Ectodermal cell (in vitro differentiated cells): ENCODE results near the gene APOBR.
"Not testable (repeated sequence)": the region's sequence is repeated elsewhere in the genome, so short reads cannot be mapped to it uniquely, and the experiment has no call there.

Experiments used
- H3K27ac ChIP-seq: 2 replicates; pipeline ENCODE4 v1.7.0; 2013; ENCODE audit warnings: mild to moderate bottlenecking, low read depth, low read length; ENCODE audit not compliant: insufficient read depth, poor library complexity, severe bottlenecking
- H3K27me3 ChIP-seq: 2 replicates; pipeline ENCODE4 v1.7.0; 2013; ENCODE audit warnings: mild to moderate bottlenecking, low read length; ENCODE audit not compliant: insufficient read depth, control insufficient read depth, poor library complexity, severe bottlenecking
- H3K36me3 ChIP-seq: one replicate; pipeline ENCODE4 v1.7.0; 2013; ENCODE audit warnings: low read length; ENCODE audit not compliant: control insufficient read depth, insufficient read depth
- H3K4me1 ChIP-seq: one replicate; pipeline ENCODE4 v1.7.0; 2013; ENCODE audit warnings: low read length; ENCODE audit not compliant: control insufficient read depth, insufficient read depth
- H3K4me3 ChIP-seq: 2 replicates; pipeline ENCODE4 v1.7.0; 2013; ENCODE audit warnings: low read depth, low read length, control low read depth; ENCODE audit not compliant: insufficient read depth
- H3K9me3 ChIP-seq: 2 replicates; pipeline ENCODE4 v1.7.0; 2013; ENCODE audit warnings: mild to moderate bottlenecking, low read length, moderate library complexity; ENCODE audit not compliant: control insufficient read depth
- WGBS, 2 experiments: methylation state at CpG; one replicate each; pipeline ENCODE4 v1.1.7; 2013; ENCODE audit warnings: missing lambda C conversion rate in 2 of 2; 5-methylcytosine and 5-hydroxymethylcytosine counted together

APOBR gene

DNA sequence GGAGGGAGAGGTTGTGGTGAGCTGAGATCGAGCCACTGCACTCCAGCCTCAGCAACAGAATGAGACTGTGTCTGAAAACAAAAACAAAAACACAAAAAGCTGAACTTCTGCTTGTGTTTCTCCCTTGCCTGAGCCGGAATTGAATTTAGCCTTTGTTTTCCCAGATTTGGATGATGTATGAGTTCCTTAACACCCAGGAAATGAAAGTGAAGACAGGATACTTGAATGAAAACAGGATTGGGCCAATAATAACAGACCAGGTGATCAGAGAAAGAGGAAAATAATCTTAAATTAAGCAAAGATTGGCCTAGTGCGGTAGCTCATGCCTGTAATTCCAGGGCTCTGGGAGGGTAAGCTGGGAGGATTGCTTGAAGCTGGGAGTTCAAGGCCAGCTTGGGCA, 45.9 kb downstream of the APOBR start:
- Histone ChIP-seq H3K27me3 (no peaks in the 10 kb centered on the region), H3K27ac (no peak overlapping the region)
- 88 to 93% methylated on average over 3 of the region's 3 CpGs for WGBS, 2 experiments

DNA sequence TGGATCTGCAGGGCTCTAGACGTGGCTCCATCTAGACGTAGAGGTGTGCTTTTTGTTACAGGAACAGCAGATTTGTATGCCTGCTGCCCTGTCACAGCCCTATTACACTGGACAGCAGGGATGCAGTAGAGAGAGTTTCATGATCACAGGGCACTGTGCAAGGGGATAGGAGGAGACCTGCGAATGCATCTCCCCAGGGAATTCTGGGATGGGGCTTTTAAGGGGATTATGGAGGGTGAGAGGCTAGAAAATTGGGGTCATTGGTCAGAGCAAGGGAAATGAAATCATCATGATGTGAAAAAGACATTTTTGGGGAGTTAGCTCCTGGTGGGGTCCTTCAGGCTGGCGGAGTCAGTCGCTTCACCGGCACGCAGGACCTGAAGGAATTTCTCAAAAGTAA, 48.2 kb downstream of the APOBR start:
- Histone ChIP-seq H3K4me3 (no peak overlapping the region), H3K9me3 (no peaks in the 10 kb centered on the region), H3K27me3 (no peaks in the 10 kb centered on the region), H3K36me3 (no peaks in the 10 kb centered on the region), H3K27ac (no peak overlapping the region), H3K4me1 (no peaks in the 10 kb centered on the region)
- WGBS, 2 experiments = 93% methylated on average over 7 of the region's 7 CpGs

More for the DNA sequence above, 45.9 kb downstream of the APOBR start:
- H3K4me1 ChIP-seq = no peaks in the 10 kb centered on the region
- no peak overlapping the region for H3K4me3 ChIP-seq
- H3K9me3 ChIP-seq = no peaks in the 10 kb centered on the region
- H3K36me3 ChIP-seq = no peaks in the 10 kb centered on the region

DNA sequence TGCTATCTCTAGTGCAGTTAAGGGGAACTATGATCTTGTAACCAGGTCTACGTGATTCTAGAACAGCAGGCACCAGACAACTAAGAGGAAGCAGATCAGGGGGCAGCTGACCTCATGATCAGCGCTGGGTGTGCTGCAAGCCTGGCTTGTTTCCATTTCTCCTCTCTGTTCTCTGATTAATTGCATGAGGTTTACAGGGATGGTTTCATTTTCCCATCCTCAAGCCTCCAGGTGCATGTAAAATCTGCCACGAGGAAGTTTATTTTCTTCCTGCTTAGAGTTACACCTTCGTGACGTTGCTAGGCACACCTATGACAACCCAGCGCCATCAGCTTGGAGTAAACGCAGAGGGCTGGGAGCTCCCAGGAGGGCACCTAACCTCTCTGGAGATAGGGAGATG, 48.6 kb downstream of the APOBR start:
- H3K27me3 ChIP-seq = no peaks in the 10 kb centered on the region
- no peak overlapping the region for H3K4me3 ChIP-seq
- no peak overlapping the region for H3K27ac ChIP-seq
- no peaks in the 10 kb centered on the region for H3K4me1 ChIP-seq
- no peaks in the 10 kb centered on the region for H3K36me3 ChIP-seq
- WGBS, 2 experiments = 93 to 94% methylated on average over 7 of the region's 7 CpGs
- H3K9me3 ChIP-seq = no peaks in the 10 kb centered on the region

DNA sequence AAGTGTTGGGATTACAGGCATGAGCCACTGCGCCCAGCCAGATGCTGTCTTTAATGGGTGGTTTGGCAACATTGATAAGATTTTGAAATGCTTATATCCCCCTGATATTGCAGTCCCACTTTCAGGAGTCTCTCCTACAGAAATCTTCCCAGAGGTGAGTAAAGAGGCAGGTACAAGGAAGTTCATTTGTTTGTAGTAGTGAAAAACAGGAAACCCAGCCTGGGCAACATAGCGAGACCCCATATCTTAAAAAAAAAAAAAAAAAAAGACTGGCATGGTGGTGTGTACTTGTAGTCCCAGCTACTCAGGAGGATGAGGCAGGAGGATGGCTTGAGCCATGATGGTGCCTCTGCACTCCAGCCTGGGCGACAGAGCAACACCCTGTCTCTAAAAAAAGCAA, 50.6 kb downstream of the APOBR start:
- Histone ChIP-seq H3K4me1 (no peaks in the 10 kb centered on the region), H3K36me3 (no peaks in the 10 kb centered on the region), H3K4me3 (no peak overlapping the region), H3K27ac (no peak overlapping the region), H3K9me3 (no peaks in the 10 kb centered on the region), H3K27me3 (no peaks in the 10 kb centered on the region)
- 91 to 93% methylated on average over 3 of the region's 3 CpGs for WGBS, 2 experiments

DNA sequence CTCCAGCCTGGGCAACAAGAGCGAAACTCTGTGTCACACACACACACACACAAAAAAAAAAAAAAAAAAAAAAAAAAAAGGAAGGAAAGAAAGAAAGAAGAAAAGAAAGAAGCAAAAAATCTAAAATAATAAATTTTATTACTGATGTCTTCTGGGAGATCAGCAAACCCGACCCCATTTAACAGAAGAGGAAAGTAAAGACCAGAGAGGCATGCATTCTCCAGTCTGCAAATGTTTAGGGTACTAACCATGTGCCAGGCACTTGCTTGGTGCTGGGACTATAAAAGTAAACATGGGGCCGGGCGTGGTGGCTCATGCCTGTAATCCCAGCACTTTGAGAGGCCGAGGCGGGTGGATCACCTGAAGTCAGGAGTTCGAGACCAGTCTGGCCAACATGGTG, 51.5 kb downstream of the APOBR start:
- 93% methylated on average over 6 of the region's 7 CpGs for WGBS, 2 experiments
- H3K4me3 ChIP-seq = not testable (repeated sequence)

DNA sequence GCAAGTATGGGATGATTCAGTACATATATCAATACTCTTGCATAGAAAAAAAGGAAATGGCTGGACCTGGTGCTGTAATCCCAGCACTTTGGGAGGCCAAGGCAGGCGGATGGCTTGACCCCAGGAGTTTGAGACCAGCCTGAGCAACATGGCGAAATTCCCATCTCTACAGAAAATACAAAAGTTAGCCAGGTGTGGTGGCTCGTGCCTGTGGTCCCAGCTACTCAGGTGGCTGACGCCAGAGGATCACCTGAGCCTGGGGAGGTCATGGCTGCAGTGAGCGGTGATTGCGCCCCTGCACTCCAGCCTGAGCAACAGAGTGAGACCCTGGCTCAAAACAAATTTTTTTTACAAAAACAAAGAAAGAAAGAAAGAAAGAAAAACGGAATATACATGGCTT, 52.2 kb downstream of the APOBR start:
- H3K36me3 ChIP-seq = no peaks in the 10 kb centered on the region
- no peak overlapping the region for H3K4me3 ChIP-seq
- H3K9me3 ChIP-seq = no peaks in the 10 kb centered on the region
- H3K4me1 ChIP-seq = no peaks in the 10 kb centered on the region
- H3K27ac ChIP-seq = no peak overlapping the region
- H3K27me3 ChIP-seq = no peaks in the 10 kb centered on the region
- 89 to 92% methylated on average over 6 of the region's 7 CpGs for WGBS, 2 experiments

More for the DNA sequence above, 51.5 kb downstream of the APOBR start:
- not testable (repeated sequence) for H3K4me1 ChIP-seq, H3K27ac ChIP-seq, H3K36me3 ChIP-seq, H3K9me3 ChIP-seq, H3K27me3 ChIP-seq

DNA sequence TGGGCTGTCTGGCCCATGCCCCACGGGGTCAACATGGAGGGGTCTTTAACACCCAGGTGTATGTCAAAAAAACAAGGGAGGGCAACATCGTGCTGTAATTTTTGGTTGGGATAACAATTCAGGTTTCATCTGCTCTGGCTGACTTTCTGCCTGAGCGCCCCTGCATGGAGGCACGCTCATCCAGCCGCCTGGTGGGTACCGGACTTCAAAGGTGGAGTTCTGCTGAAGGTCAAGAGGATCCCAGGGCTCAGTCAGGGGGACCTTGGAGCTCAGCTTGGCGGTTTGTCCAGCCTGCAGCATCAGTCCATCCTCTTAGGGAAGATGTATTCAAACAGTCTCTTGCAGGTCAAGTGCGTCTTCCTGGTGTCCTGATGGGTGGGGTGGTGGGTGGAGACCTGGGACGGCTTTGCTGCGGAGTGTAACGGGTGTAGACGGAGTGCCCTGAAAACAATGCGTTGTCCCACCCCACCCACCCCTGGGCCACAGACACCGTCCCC, 53.9 kb downstream of the APOBR start:
- Histone ChIP-seq H3K4me1 (no peaks in the 10 kb centered on the region), H3K9me3 (no peaks in the 10 kb centered on the region), H3K27me3 (no peaks in the 10 kb centered on the region), H3K27ac (no peak overlapping the region), H3K4me3 (no peak overlapping the region), H3K36me3 (no peaks in the 10 kb centered on the region)
- WGBS, 2 experiments = 86 to 91% methylated on average over 14 of the region's 14 CpGs
